Muscle layer of duodenum (tissue), 2 donors: Measurements from ENCODE around the gene RNPC3.
A peak's percentile ranks its signal among the peaks of the same experiment; 100 is the strongest.
"Not testable (repeated sequence)": the region's sequence is repeated elsewhere in the genome, so short reads cannot be mapped to it uniquely, and the experiment has no call there.

ENCODE experiments used
- H3K27ac ChIP-seq: one replicate; pipeline ENCODE4 v1.7.0; 2013; ENCODE audit warnings: mild to moderate bottlenecking, low read length
- H3K27me3 ChIP-seq: one replicate; pipeline ENCODE4 v1.7.0; 2013; ENCODE audit warnings: low read depth, mild to moderate bottlenecking, control low read depth, low read length
- H3K36me3 ChIP-seq, 2 donors: one replicate each; pipeline ENCODE4 v1.7.0; 2013; ENCODE audit warnings: low read length in 2 of 2, control low read depth in 1 of 2, mild to moderate bottlenecking in 1 of 2; ENCODE audit not compliant: insufficient read depth in 2 of 2, control insufficient read depth in 1 of 2
- H3K4me1 ChIP-seq, 2 donors: one replicate each; pipeline ENCODE4 v1.7.0; 2013; ENCODE audit warnings: low read length in 2 of 2, mild to moderate bottlenecking in 2 of 2, control low read depth in 1 of 2, moderate library complexity in 1 of 2; ENCODE audit not compliant: insufficient read depth in 2 of 2, control insufficient read depth in 1 of 2
- H3K4me3 ChIP-seq, 2 donors: one replicate each; pipeline ENCODE4 v1.7.0; 2013; ENCODE audit warnings: low read length in 2 of 2, low read depth in 1 of 2, mild to moderate bottlenecking in 1 of 2
- H3K9me3 ChIP-seq, 2 donors: one replicate each; pipeline ENCODE4 v1.7.0; 2013; ENCODE audit warnings: low read length in 2 of 2, control low read depth in 1 of 2, mild to moderate bottlenecking in 1 of 2; ENCODE audit not compliant: control insufficient read depth in 1 of 2
- donor health status: healthy.

RNPC3 gene

DNA sequence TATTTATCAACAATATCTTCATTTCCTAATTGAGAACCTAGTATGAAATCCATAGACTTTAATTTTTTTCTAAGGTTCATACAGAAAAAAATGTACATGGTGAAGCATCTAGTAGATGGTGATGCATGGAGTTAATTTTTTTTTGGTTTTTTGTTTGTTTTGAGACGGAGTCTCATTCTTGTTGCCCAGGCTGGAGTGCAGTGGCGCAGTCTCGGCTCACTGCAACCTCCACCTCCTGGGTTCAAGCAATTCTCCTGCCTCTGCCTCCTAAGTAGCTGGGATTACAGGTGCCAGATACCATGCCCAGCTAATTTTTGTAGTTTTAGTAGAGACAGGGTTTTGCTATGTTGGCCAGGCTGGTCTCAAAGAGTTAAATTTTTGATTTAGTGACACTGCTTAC lies 35.6 kb downstream of the RNPC3 start:
- not testable (repeated sequence) for H3K9me3 ChIP-seq, H3K36me3 ChIP-seq, H3K27ac ChIP-seq, H3K4me1 ChIP-seq, H3K4me3 ChIP-seq, H3K27me3 ChIP-seq

DNA sequence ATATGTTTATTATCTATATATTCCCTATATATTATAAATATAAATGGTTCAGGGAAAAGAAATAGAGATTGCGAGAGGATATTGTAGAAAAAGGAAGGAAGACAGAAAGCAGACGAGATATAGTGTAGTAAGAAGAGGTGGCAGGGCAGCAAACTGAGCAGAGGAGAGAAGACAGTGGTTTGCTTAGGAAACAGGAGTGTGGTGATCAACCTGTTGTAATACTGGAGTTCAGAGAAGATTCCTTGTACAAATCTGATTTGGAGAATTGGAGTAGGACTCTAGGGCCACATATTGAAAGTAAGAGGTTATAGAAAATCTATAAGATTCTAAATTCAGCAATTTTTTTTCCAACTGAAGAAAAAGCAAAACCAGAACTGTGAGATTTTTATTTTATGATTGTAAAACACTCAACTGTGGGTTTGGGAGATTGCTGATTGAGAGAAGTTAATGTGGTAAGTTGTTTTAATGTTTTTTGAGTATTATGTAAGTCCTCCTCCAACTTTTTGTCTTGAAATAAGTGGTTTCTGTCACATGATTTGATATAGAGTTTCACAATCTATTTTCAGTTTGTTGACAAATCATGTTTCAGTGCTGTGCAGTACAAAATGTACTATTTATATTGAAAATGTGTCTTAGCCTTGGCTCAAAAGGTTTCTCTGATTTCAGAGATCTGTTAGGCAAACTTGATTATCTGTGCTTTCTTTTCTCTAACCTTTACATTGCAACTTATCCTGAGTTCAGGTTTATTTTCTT lies 36.3 kb downstream of the RNPC3 start:
- peak overlapping the region; percentile 18 for H3K27ac ChIP-seq
- H3K36me3 ChIP-seq = no peaks in the 10 kb centered on the region
- no peak overlapping the region for H3K4me3 ChIP-seq
- no peaks in the 10 kb centered on the region for H3K9me3 ChIP-seq
- H3K27me3 ChIP-seq = no peaks in the 10 kb centered on the region
- H3K4me1 ChIP-seq = peaks cover 0 to 6% of the 10 kb centered on the region in 2 donors

DNA sequence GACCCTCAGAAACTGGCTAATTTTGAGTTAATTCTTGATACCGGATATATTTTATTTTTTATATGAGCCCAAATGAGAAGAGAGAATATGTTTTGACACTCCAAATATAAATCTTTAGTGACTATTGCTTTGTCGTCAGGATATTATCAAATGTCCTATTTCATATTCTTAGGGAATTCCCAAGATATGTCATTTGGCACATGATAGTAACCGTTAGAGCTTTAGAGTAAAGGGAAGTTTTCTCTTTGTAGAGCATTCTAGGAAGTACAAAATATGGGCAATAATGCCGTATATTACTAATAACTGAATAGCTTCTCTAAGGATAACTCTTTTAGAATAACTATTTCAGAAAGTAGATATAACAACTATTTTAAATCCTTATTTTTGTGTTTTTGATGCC lies 37.6 kb downstream of the RNPC3 start:
- no peaks in the 10 kb centered on the region for H3K9me3 ChIP-seq
- peaks cover 0 to 6% of the 10 kb centered on the region in 2 donors for H3K4me1 ChIP-seq
- no peak overlapping the region for H3K27ac ChIP-seq
- H3K27me3 ChIP-seq = no peaks in the 10 kb centered on the region
- no peak overlapping the region for H3K4me3 ChIP-seq
- no peaks in the 10 kb centered on the region for H3K36me3 ChIP-seq

DNA sequence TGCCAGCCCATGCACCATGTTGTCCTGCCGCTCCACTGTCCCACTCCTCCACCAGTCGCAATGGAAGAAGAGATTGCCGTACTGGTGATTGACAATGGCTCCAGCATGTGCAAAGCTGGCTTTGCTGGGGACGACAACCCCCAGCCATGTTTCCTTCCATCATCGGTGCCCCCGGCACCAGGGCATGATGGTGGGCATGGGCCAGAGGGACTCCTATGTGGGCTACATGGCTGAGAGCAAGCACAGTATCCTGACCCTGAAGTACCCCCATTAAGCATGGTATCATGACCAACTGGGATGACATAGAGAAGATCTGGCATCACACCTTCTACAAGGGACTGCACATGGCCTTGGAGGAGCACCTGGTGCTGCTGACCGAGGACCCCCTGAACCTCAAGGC lies 44.0 kb downstream of the RNPC3 start:
- Histone ChIP-seq H3K36me3 (peaks cover 5 to 15% of the 10 kb centered on the region in 2 donors), H3K9me3 (no peaks in the 10 kb centered on the region), H3K4me1 (no peaks in the 10 kb centered on the region), H3K4me3 (no peak overlapping the region), H3K27me3 (no peaks in the 10 kb centered on the region), H3K27ac (no peak overlapping the region)

DNA sequence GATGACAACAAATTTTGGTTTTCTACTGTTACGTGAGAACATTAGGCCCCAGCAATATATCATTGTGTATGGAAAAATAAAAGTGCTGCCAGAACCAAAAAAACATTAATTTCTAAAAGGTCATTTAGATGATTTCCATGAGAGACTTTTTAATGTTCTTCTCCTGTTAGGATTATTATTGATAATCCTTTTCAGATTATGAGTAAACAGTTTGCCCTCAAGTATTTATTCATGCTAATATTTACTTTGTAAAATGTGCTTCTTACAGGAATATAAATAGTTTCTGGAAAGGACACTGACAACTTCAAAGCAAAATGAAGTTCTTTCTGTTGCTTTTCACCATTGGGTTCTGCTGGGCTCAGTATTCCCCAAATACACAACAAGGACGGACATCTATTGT lies 45.8 kb downstream of the RNPC3 start, which contains the start of gene AMY2B:
Gene AMY2B (plus strand): TSS at position 301 of the 400 bp plus-strand sequence. CDS start 14 bp downstream, at position 315.
- H3K27me3 ChIP-seq, H3K4me3 ChIP-seq, H3K4me1 ChIP-seq, H3K27ac ChIP-seq, H3K9me3 ChIP-seq: not testable (repeated sequence)
- peaks cover 5 to 15% of the 10 kb centered on the region in 2 donors for H3K36me3 ChIP-seq

DNA sequence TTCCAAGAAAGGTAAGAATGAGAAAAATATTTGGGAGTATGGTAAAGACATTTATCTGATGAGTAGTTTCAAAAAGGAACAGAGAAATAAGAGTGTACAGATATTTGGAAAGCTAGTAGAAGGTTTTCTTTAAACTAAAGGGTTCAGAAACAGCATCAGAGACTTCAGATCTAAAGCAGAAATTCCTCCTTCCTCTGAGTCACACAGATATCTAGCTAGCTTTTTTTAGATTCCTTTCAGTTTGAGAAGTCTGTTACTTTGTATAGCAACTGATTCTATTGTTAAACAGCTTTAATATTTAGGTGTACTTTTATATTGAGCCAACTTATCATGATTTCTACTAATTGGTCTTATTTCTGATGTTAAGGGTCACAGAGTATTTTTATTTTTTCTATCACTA lies 50.6 kb downstream of the RNPC3 start:
- Histone ChIP-seq H3K27me3 (no peaks in the 10 kb centered on the region), H3K27ac (no peak overlapping the region), H3K36me3 (no peaks in the 10 kb centered on the region), H3K9me3 (no peaks in the 10 kb centered on the region), H3K4me1 (no peaks in the 10 kb centered on the region), H3K4me3 (no peak overlapping the region)

DNA sequence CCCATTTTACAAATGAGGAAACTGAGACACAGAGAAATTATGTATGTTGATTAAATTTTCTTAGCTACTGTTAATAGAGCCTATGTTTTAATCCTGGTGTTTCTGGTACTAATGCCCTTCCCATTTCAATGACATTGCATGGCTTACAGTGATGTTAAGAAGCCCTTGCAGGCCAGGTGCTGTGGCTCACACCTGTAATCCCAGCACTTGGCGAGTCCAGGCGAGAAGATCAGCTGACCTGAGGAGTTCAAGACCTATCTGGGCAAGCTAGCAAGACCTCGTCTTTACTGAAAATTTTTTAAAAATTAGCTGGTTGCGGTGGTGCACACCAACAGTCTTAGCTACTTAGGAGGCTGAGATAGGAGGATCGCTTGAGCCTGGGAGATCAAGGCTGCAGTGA lies 51.3 kb downstream of the RNPC3 start:
- H3K36me3 ChIP-seq, H3K4me1 ChIP-seq, H3K9me3 ChIP-seq, H3K27me3 ChIP-seq, H3K4me3 ChIP-seq, H3K27ac ChIP-seq: not testable (repeated sequence)

DNA sequence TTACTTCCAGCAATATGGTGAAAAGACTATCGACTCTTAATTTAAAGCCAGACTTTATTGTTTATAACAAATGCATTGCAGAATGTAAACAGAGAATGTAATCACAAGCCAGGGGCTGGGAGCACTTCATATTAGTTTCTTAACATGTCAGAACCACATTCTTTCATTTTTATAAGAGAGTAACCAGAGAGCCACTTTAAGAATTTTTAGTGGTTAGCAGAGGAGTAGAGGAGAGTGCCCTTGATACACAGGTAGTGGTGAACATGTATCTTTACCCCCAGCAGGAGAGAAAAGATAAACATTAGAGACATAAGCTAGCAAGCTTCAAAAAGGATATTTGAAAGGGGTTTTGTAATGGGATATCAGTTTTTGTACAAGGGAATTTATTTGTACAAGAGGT lies 57.0 kb downstream of the RNPC3 start:
- Histone ChIP-seq H3K27me3 (no peaks in the 10 kb centered on the region), H3K9me3 (no peaks in the 10 kb centered on the region), H3K4me3 (no peak overlapping the region), H3K27ac (no peak overlapping the region), H3K36me3 (no peaks in the 10 kb centered on the region), H3K4me1 (peaks cover 0 to 4% of the 10 kb centered on the region in 2 donors)

DNA sequence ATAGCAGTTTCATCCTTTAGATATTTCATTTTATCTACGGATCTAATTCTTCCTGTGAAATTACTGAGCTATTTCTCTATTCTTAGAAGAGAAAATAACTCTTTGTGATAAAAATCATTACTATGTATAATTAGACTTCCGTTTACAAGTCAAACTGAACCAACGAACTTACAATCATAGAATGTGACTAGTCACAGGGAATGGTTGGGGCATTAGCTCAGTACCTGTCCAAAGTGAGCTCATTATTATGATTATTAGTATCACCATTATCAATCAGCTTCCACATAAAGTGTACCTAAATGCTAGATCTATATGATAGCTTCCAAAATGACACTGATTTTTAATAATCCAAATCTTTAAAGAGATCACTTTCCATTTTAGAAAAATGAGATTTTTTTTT lies 58.4 kb downstream of the RNPC3 start:
- Histone ChIP-seq H3K9me3 (no peaks in the 10 kb centered on the region), H3K4me3 (no peak overlapping the region), H3K4me1 (peaks cover 0 to 4% of the 10 kb centered on the region in 2 donors), H3K27ac (no peak overlapping the region), H3K27me3 (no peaks in the 10 kb centered on the region), H3K36me3 (no peaks in the 10 kb centered on the region)

DNA sequence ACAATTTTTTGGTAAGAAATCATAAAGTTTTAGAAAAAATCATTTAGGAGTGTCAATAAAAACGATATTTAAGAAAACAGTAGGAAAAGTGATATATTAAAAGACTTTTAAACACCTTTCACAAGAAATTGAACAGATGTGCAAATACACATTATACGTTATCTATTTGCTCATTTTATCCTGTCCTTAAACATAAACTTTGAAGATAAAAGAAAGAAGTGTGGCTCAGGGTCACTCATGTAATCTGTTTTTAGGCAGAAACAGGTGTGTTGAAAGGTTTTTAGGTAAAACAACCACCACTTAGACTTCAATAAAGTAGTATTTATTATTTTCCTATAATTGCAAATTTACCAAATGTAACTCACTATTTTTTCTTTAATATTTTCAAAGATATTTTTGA lies 59.0 kb downstream of the RNPC3 start:
- Histone ChIP-seq H3K9me3 (no peaks in the 10 kb centered on the region), H3K27ac (no peak overlapping the region), H3K36me3 (no peaks in the 10 kb centered on the region), H3K27me3 (no peaks in the 10 kb centered on the region), H3K4me3 (no peak overlapping the region), H3K4me1 (peaks cover 0 to 4% of the 10 kb centered on the region in 2 donors)

DNA sequence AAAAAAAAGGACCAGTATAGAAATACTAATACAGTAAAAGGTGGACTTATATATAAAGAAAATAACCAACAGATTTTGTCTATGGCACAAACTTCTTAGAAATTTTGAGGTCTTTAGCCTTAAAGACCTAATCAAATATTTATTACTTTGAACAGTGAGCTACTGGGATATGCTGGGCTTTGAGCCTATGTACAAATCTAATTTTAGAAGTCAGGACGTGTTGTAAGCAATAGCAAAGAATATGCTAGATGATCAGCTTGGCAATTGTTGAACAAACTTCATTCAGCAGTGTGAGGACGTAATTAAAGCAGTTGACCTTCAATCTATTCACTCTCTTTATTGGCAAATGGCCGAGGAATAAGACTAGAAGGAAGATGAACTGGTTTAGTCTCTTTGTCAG lies 77.2 kb downstream of the RNPC3 start:
- not testable (repeated sequence) for H3K4me3 ChIP-seq, H3K9me3 ChIP-seq, H3K4me1 ChIP-seq, H3K27me3 ChIP-seq, H3K36me3 ChIP-seq, H3K27ac ChIP-seq
